ENCODE data around the gene STAT5A.
"Not testable (repeated sequence)": the region's sequence is repeated elsewhere in the genome, so short reads cannot be mapped to it uniquely, and the experiment has no call there.

Gene STAT5A

GRCh38 chr17:42348104-42348503 is 59.8 kb downstream of the STAT5A start:
- intact Hi-C loops (cut with DNase I) = no loop called here
- DNase-seq = no peak

DNA sequence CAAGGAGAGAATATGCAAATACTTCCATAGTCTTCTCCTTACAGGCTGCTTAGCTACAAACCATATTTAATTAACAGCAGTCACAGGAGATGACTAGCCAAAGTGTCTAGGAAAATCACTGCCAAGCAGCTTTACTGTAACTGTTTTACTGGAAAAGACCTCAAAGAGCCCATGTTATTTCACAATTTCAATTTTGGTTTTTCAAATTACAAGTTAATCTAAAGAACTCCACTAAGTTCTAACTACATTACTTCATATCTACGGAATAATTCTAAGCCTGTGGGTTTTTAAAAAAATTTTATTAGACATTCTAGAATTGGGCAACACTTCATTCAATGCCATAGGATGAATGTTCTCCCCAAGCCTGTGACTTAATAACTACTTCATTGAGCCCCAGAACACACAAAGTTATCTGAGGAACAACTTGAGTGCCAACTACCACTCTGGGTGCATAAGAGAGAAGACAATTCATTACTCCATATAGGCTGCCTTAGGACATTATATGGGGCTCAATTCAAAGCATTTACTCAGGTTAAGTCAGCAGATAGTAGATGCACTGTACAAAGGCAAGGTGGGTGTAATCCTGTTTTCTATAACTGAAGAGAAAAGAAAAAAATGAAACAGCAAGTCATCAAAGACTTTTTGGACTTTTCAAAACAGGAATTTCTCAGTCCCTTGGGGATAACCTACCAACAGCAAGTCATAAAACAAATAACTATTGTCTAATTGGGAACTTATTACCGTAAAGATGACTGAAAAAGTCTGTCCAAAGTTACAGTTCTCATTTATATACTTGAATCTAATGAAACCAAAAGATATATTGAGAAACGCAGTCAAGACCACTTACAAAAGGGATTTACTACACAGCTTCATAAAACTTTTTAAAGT is 66.9 kb downstream of the STAT5A start:
- DNase-seq = no peak

GRCh38 chr17:42358434-42358833 is 70.1 kb downstream of the STAT5A start:
- no peak for DNase-seq
- intact Hi-C loops (cut with DNase I) = no loop called here

More for the DNA sequence above, 66.9 kb downstream of the STAT5A start:
- intact Hi-C loops (cut with DNase I) = no loop called here

GRCh38 chr17:42359133-42359532 is 70.8 kb downstream of the STAT5A start:
- no peak for DNase-seq
- intact Hi-C loops (cut with DNase I) = no loop called here

- DNase-seq; intact Hi-C loops (cut with DNase I): not testable (repeated sequence)
Measured at GRCh38 chr17:42360388-42360787, 72.1 kb downstream of the STAT5A start.
